GM12878 (cell line): ENCODE results near the gene DYDC1. TPM values are rescaled to one million over a fixed set of nuclear protein-coding genes. Genes with fewer than 3 reads are reported as not detected.

Experiments used
- ATAC-seq: fragments of 200-7000 bp; cut with Tn5 transposase; 3 replicates; pipeline ENCODE4 v1.9.1; 2020; ENCODE audit warnings: mild to moderate bottlenecking, moderate library complexity
- BruUV-seq: library from RNA; stranded (reverse); fragments of 400-500 nt; replicated peaks from 2 replicates; lab custom pipeline; 2021; lab: Mats Ljungman, UMichigan
- CTCF ChIA-PET: fragments of 300-600 bp; sonication (Branson Sonifier 250); formaldehyde crosslinking; extraction: SDS; loops from one replicate; lab custom pipeline; 2021; ENCODE audit warnings: inconsistent platforms; lab: Yijun Ruan, JAX
- POLR2A ChIA-PET: fragments of 350-600 bp; formaldehyde crosslinking; extraction: SDS; loops from one replicate; lab custom pipeline; 2021; ENCODE audit warnings: inconsistent platforms; lab: Charles Lee
- RAD21 ChIA-PET: fragments of 300-600 bp; sonication (Branson Sonifier 250); formaldehyde crosslinking; loops from one replicate; lab custom pipeline; 2023; ENCODE audit warnings: antibody characterized with exemption; ENCODE audit not compliant: unreplicated experiment; lab: Charles Lee
- SMC1A ChIA-PET: fragments of 300-600 bp; sonication (Branson Sonifier 250); formaldehyde crosslinking; loops from one replicate; lab custom pipeline; 2023; ENCODE audit not compliant: unreplicated experiment, uncharacterized antibody; lab: Charles Lee
- DNase-seq: peaks from one replicate; pipeline ENCODE4 v3.0.0-alpha.2; 2011; ENCODE audit warnings: low read depth, low spot score
- FAIRE-seq: peaks from 3 replicates; lab custom pipeline; 2011; peaks lifted over from hg19 to GRCh38; lab: Jason Lieb, UNC
- H2AFZ ChIP-seq: 2 replicates; pipeline ENCODE4 v1.6.0; 2011; ENCODE audit warnings: low read depth, low read length, control low read depth; ENCODE audit not compliant: control insufficient read depth
- H3K27ac ChIP-seq: 2 replicates; pipeline ENCODE4 v1.5.1; 2011; ENCODE audit warnings: control low read depth; ENCODE audit not compliant: control insufficient read depth, insufficient read depth
- H3K27me3 ChIP-seq, 2 experiments: replicated peaks in 1 of 2; 2 replicates each; pipeline versions ENCODE4 v1.6.0 to v1.6.1; 2011; ENCODE audit warnings: low read length in 1 of 2; ENCODE audit not compliant: control insufficient read depth in 2 of 2, insufficient read depth in 2 of 2
- H3K36me3 ChIP-seq, 2 experiments: 2 replicates each; pipeline ENCODE4 v1.5.1; 2011; ENCODE audit warnings: low read length in 1 of 2; ENCODE audit not compliant: control insufficient read depth in 2 of 2, insufficient read depth in 2 of 2
- H3K4me1 ChIP-seq: 2 replicates; pipeline ENCODE4 v1.6.1; 2011; ENCODE audit warnings: mild to moderate bottlenecking, low read length, moderate library complexity, mixed read lengths; ENCODE audit not compliant: control insufficient read depth, insufficient read depth
- H3K4me2 ChIP-seq: 2 replicates; pipeline ENCODE4 v1.6.0; 2011; ENCODE audit warnings: control low read depth; ENCODE audit not compliant: control insufficient read depth, insufficient read depth
- H3K4me3 ChIP-seq: fragments of 200-600 bp; sonication (generic); 2 replicates; pipeline ENCODE4 v1.5.1; 2016
- H3K79me2 ChIP-seq: 2 replicates; pipeline ENCODE4 v1.6.0; 2011; ENCODE audit warnings: low read length; ENCODE audit not compliant: control insufficient read depth, insufficient read depth
- H3K9ac ChIP-seq: 2 replicates; pipeline ENCODE4 v1.8.0; 2011; ENCODE audit warnings: low read length, control low read depth, mixed read lengths; ENCODE audit not compliant: control insufficient read depth, insufficient read depth
- H3K9me3 ChIP-seq: replicated peaks from 3 replicates; pipeline ENCODE4 v1.5.1; 2011; ENCODE audit warnings: mild to moderate bottlenecking, low read length; ENCODE audit not compliant: control insufficient read depth, insufficient read depth
- H4K20me1 ChIP-seq: 2 replicates; pipeline ENCODE4 v1.6.0; 2011; ENCODE audit not compliant: control insufficient read depth, insufficient read depth
- IKZF2 ChIP-seq, 2 experiments: fragments of 450-650 bp; IDR thresholded peaks; 2 replicates each; pipeline ENCODE4 v1.6.1; 2017; ENCODE audit warnings: mild to moderate bottlenecking in 2 of 2, moderate library complexity in 2 of 2
- WGBS: methylation state at CpG from one replicate; pipeline ENCODE4 v1.1.6; 2016; ENCODE audit warnings: low lambda C conversion rate; ENCODE audit not compliant: insufficient replicate concordance, insufficient coverage; ENCODE audit errors: missing lambda C conversion rate; 5-methylcytosine and 5-hydroxymethylcytosine counted together
- in situ Hi-C: fragments of 300-500 bp; cut with MboI; formaldehyde crosslinking; loops from 9 replicates; pipeline ENCODE4 v1.14.3; 2018; ENCODE audit warnings: mixed read lengths
- intact Hi-C: fragments of 100-400 bp; cut with micrococcal nuclease; formaldehyde crosslinking; loops from one replicate; pipeline ENCODE4 v1.14.2; 2022; ENCODE audit not compliant: unreplicated experiment
- polyA plus RNA-seq, 11 experiments: library from polyadenylated mRNA; depleted of rRNA in 4 of 11; unstranded in 6 of 11; stranded (reverse) in 5 of 11; fragments of >200 nt; fragmentation: Nextera tagmentation in 4 of 11; fragmentation: Illumina TruSeq in 1 of 11; extraction: Ambion mirVana in 4 of 11; extraction: Trizol in 1 of 11; gene quantifications; 1 replicate in 1 of 11; 2 replicates in 10 of 11; pipeline versions ENCODE4 v1.2.1 to v1.2.3, GENCODE V29; 2011 to 2016; ENCODE audit warnings: inconsistent platforms in 2 of 11, missing spikeins in 2 of 11, low read depth in 1 of 11
- total RNA-seq, 4 experiments: library from RNA; depleted of rRNA in 3 of 4; stranded (reverse); fragments of >200 nt in 3 of 4; fragmentation: Illumina TruSeq in 1 of 4; extraction: Trizol in 1 of 4; gene quantifications; 2 replicates each; pipeline versions ENCODE4 v1.2.1 to v1.2.3, GENCODE V29; 2013 to 2021
- TF ChIP-seq, protein P1 (sequence below): fragments of 450-650 bp; IDR thresholded peaks from 2 replicates; pipeline ENCODE4 v1.6.1; 2017; ENCODE audit warnings: mild to moderate bottlenecking, moderate library complexity
- TF ChIP-seq, protein P2 (sequence below): fragments of 450-650 bp; IDR thresholded peaks from 2 replicates; pipeline ENCODE4 v1.6.1; 2018; ENCODE audit warnings: borderline replicate concordance, mild to moderate bottlenecking; ENCODE audit not compliant: partially characterized antibody

The DYDC1 gene
- total and polyA plus RNA-seq, 10 of the 15 experiments (the other 5 are each of a cell fraction or from before 2014, with no cell fraction given): not detected

DNA sequence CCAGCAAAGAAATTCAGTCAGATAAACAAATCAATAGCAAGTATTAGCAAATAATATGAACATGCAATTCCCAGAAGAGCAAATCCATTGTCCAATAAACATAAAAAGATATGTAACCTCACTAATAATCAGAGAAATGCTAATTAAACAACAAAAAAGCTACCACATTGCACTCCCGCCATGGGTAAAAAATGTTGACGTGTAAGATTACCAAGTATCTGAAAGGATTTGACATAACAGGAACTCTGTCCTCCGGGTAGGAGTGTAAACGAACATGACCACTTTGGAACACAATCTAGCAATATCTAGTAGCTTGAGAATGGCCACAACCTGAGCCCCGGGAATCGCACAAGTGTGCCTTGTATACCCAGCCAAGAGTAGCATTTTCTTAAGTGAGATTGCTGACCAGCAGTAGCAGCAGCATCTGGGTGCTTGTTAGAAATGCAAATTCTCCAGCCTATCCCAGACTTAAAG, 31.6 kb downstream of the DYDC1 start:
- no peak for ATAC-seq
- Histone ChIP-seq H2AFZ (no peak overlapping the region), H3K36me3 (no peaks in the 10 kb centered on the region), H3K9me3 (no peaks in the 10 kb centered on the region), H3K4me1 (no peaks in the 10 kb centered on the region), H3K79me2 (no peaks in the 10 kb centered on the region), H3K9ac (no peak overlapping the region), H3K27me3 (peaks cover 0 to 1% of the 10 kb centered on the region in 2 experiments; a peak in 2 of 4 replicates)
- POLR2A ChIA-PET: interaction anchor here (0.5 kb wide), 1 partner anchor 59 kb away, joined by 8 read pairs; no protein-coding TSS in a partner anchor
- TF ChIP-seq, protein P1, sequence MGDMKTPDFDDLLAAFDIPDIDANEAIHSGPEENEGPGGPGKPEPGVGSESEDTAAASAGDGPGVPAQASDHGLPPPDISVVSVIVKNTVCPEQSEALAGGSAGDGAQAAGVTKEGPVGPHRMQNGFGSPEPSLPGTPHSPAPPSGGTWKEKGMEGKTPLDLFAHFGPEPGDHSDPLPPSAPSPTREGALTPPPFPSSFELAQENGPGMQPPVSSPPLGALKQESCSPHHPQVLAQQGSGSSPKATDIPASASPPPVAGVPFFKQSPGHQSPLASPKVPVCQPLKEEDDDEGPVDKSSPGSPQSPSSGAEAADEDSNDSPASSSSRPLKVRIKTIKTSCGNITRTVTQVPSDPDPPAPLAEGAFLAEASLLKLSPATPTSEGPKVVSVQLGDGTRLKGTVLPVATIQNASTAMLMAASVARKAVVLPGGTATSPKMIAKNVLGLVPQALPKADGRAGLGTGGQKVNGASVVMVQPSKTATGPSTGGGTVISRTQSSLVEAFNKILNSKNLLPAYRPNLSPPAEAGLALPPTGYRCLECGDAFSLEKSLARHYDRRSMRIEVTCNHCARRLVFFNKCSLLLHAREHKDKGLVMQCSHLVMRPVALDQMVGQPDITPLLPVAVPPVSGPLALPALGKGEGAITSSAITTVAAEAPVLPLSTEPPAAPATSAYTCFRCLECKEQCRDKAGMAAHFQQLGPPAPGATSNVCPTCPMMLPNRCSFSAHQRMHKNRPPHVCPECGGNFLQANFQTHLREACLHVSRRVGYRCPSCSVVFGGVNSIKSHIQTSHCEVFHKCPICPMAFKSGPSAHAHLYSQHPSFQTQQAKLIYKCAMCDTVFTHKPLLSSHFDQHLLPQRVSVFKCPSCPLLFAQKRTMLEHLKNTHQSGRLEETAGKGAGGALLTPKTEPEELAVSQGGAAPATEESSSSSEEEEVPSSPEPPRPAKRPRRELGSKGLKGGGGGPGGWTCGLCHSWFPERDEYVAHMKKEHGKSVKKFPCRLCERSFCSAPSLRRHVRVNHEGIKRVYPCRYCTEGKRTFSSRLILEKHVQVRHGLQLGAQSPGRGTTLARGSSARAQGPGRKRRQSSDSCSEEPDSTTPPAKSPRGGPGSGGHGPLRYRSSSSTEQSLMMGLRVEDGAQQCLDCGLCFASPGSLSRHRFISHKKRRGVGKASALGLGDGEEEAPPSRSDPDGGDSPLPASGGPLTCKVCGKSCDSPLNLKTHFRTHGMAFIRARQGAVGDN: no peak
- TF ChIP-seq IKZF2 (IDR thresholded peaks at IDR 0.05): no peak
- TF ChIP-seq, protein P2, sequence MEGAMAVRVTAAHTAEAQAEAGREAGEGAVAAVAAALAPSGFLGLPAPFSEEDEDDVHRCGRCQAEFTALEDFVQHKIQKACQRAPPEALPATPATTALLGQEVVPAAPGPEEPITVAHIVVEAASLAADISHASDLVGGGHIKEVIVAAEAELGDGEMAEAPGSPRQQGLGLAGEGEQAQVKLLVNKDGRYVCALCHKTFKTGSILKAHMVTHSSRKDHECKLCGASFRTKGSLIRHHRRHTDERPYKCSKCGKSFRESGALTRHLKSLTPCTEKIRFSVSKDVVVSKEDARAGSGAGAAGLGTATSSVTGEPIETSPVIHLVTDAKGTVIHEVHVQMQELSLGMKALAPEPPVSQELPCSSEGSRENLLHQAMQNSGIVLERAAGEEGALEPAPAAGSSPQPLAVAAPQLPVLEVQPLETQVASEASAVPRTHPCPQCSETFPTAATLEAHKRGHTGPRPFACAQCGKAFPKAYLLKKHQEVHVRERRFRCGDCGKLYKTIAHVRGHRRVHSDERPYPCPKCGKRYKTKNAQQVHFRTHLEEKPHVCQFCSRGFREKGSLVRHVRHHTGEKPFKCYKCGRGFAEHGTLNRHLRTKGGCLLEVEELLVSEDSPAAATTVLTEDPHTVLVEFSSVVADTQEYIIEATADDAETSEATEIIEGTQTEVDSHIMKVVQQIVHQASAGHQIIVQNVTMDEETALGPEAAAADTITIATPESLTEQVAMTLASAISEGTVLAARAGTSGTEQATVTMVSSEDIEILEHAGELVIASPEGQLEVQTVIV: no peak
- TF ChIP-seq, all 136 proteins: peak for 0
- ChIA-PET RAD21 (no interaction called here), SMC1A (no interaction called here), CTCF (no interaction called here)
- Histone ChIP-seq H4K20me1 (no peaks in the 10 kb centered on the region), H3K4me2 (no peak overlapping the region), H3K27ac (no peak overlapping the region), H3K4me3 (no peak overlapping the region)
- in situ Hi-C loops (no loop called here), intact Hi-C loops (no loop called here)
- FAIRE-seq (no peak), DNase-seq (no peak)
- BruUV-seq: no TSS peak
- WGBS: 63% methylated on average over 6 of the region's 6 CpGs
